Aorta (tissue), 5 donors: ENCODE data around the gene BBS4. TPM values are rescaled to one million over a fixed set of nuclear protein-coding genes. Genes with fewer than 3 reads are reported as not detected.
A peak's percentile ranks its signal among the peaks of the same experiment; 100 is the strongest.

Experiments
- ATAC-seq: fragments of 200-7000 bp; cut with Tn5 transposase; one replicate; pipeline ENCODE4 v1.9.1; 2022; ENCODE audit warnings: moderate library complexity; ENCODE audit not compliant: low FRiP score
- DNase-seq, 2 donors: peaks; one replicate each; pipeline ENCODE4 v3.0.0-alpha.2; 2020
- H3K27ac ChIP-seq, 2 donors: one replicate each; pipeline ENCODE4 v1.5.1; 2013; ENCODE audit warnings: low read length in 2 of 2, mild to moderate bottlenecking in 2 of 2, moderate library complexity in 2 of 2, control low read depth in 1 of 2, inconsistent platforms in 1 of 2, low read depth in 1 of 2
- H3K27me3 ChIP-seq, 2 donors: one replicate each; pipeline ENCODE4 v1.6.1; 2013; ENCODE audit warnings: control low read depth in 1 of 2, low read length in 1 of 2, mild to moderate bottlenecking in 1 of 2, moderate library complexity in 1 of 2; ENCODE audit not compliant: insufficient read depth in 2 of 2, control insufficient read depth in 1 of 2
- H3K36me3 ChIP-seq, 2 donors: one replicate each; pipeline ENCODE4 v1.6.1; 2013; ENCODE audit warnings: control low read depth in 1 of 2, low read length in 1 of 2, mild to moderate bottlenecking in 1 of 2; ENCODE audit not compliant: insufficient read depth in 2 of 2, control insufficient read depth in 1 of 2
- H3K4me1 ChIP-seq, 2 donors: one replicate each; pipeline ENCODE4 v1.6.1; 2013; ENCODE audit warnings: low read length in 2 of 2, control low read depth in 1 of 2, mild to moderate bottlenecking in 1 of 2, moderate library complexity in 1 of 2; ENCODE audit not compliant: insufficient read depth in 2 of 2, control insufficient read depth in 1 of 2
- H3K4me3 ChIP-seq, 2 donors: one replicate each; pipeline ENCODE4 v1.5.1; 2013; ENCODE audit warnings: low read length in 2 of 2, control low read depth in 1 of 2, mild to moderate bottlenecking in 1 of 2
- H3K9me3 ChIP-seq: one replicate; pipeline ENCODE4 v1.6.1; 2013; ENCODE audit warnings: mild to moderate bottlenecking, low read length; ENCODE audit not compliant: control insufficient read depth
- WGBS, 2 donors: extraction: QIAGEN DNeasy Blood & Tissue Kit; methylation state at CpG; one replicate each; pipeline ENCODE4 v1.1.7; 2013; 5-methylcytosine and 5-hydroxymethylcytosine counted together
- intact Hi-C, 2 donors: fragments of 100-400 bp; cut with DNase I; formaldehyde crosslinking; loops; one replicate each; pipeline versions ENCODE4 v1.14.2 to v1.15.0; 2022
- polyA plus RNA-seq, 2 donors: library from polyadenylated mRNA; stranded (reverse); fragments of 200-250 nt; gene quantifications; one replicate each; pipeline ENCODE4 v1.2.3, GENCODE V29; 2013
- total RNA-seq, 2 donors: library from RNA; stranded (reverse); fragmentation: NEBNext Ultra II Directional; extraction: Animal tissue kit (Norgen Biotek cat#: 25700); gene quantifications; one replicate each; pipeline ENCODE4 v1.2.1, GENCODE V29; 2021
- donor health status: healthy with polysubstance abuse.
- donor health status: Bipolar disorder and iron deficiency.
- donor health status: DM: no; HTN: no; CAD: no.
- donor health status: DM: no; HTN: no; CAD: no.
- donor health status: DM: yes; HTN: yes; CAD: no.

BBS4 gene
- total and polyA plus RNA-seq, 4 donors, result 5.8 to 61.4 (median 21.5) TPM

- no peak overlapping the region for H3K27ac ChIP-seq
- peak overlapping the region; percentile 63 to 75 for H3K4me3 ChIP-seq
- no peak for DNase-seq
- H3K9me3 ChIP-seq, result no peaks in the 10 kb centered on the region
- intact Hi-C loops, result loop anchor here (10.0 kb wide), 2 partner anchors 462 to 492 kb away; no protein-coding TSS in a partner anchor
- ATAC-seq, result no peak
- H3K27me3 ChIP-seq, result no peaks in the 10 kb centered on the region
- peaks cover 0 to 3% of the 10 kb centered on the region in 2 donors for H3K4me1 ChIP-seq
- WGBS, 2 donors, result 27 to 30% methylated on average over 14 of the region's 14 CpGs
- no peaks in the 10 kb centered on the region for H3K36me3 ChIP-seq
Measured at GRCh38 chr15:72782274-72783003, 96.4 kb downstream of the BBS4 start.

GRCh38 chr15:72783004-72783639, 97.1 kb downstream of the BBS4 start:
- H3K9me3 ChIP-seq, result no peaks in the 10 kb centered on the region
- peak overlapping the region; percentile 26 to 85 for H3K27ac ChIP-seq
- intact Hi-C loops, result loop anchor here (10.0 kb wide), 2 partner anchors 462 to 492 kb away; no protein-coding TSS in a partner anchor
- peaks cover 0 to 3% of the 10 kb centered on the region in 2 donors for H3K4me1 ChIP-seq
- DNase-seq, result peak in 1 of 2 donors; percentile 56
- ATAC-seq, result peak; percentile 42
- 0 to 1% methylated on average over 30 to 52 of the region's 52 CpGs for WGBS, 2 donors
- H3K4me3 ChIP-seq, result peak overlapping the region; percentile 63 to 75
- H3K27me3 ChIP-seq, result no peaks in the 10 kb centered on the region
- H3K36me3 ChIP-seq, result no peaks in the 10 kb centered on the region

GRCh38 chr15:72783640-72784455, 97.8 kb downstream of the BBS4 start, which contains the start of gene ADPGK:
TSS of gene ADPGK (minus strand) at chr15:72783758. CDS start at chr15:72783691, 67 bp downstream.
- H3K36me3 ChIP-seq, result no peaks in the 10 kb centered on the region
- H3K27ac ChIP-seq, result peak within 1 kb of the TSS; percentile 85 to 97
- intact Hi-C loops, result loop anchor here (10.0 kb wide), 2 partner anchors 461 to 491 kb away; no protein-coding TSS in a partner anchor
- WGBS, 2 donors, result 0% methylated on average over 51 to 68 of the region's 68 CpGs
- no peaks in the 10 kb centered on the region for H3K9me3 ChIP-seq
- peak within 1 kb of the TSS; percentile 63 to 75 for H3K4me3 ChIP-seq
- peak; percentile 94 to 97 for DNase-seq
- no peaks in the 10 kb centered on the region for H3K27me3 ChIP-seq
- peaks cover 0 to 3% of the 10 kb centered on the region in 2 donors for H3K4me1 ChIP-seq
- peak; percentile 99 for ATAC-seq

- WGBS, 2 donors, result 39 to 40% methylated on average over 7 of the region's 7 CpGs
- peaks cover 0 to 3% of the 10 kb centered on the region in 2 donors for H3K4me1 ChIP-seq
- ATAC-seq, result no peak
Measured at GRCh38 chr15:72784456-72784876, 98.5 kb downstream of the BBS4 start.

GRCh38 chr15:72785432-72785831, 99.4 kb downstream of the BBS4 start:
- H3K9me3 ChIP-seq, result no peaks in the 10 kb centered on the region
- H3K27me3 ChIP-seq, result no peaks in the 10 kb centered on the region
- H3K27ac ChIP-seq, result peak overlapping the region in 1 of 2 donors; percentile 22
- no peak overlapping the region for H3K4me3 ChIP-seq
- no peaks in the 10 kb centered on the region for H3K36me3 ChIP-seq
- peaks cover 0 to 3% of the 10 kb centered on the region in 2 donors for H3K4me1 ChIP-seq
- intact Hi-C loops, result loop anchor here (10.0 kb wide), 2 partner anchors 459 to 489 kb away; no protein-coding TSS in a partner anchor
- DNase-seq, result no peak
- 78 to 85% methylated on average over 4 of the region's 4 CpGs for WGBS, 2 donors
- no peak for ATAC-seq

More at GRCh38 chr15:72784456-72784876, 98.5 kb downstream of the BBS4 start:
- Histone ChIP-seq H3K27me3 (no peaks in the 10 kb centered on the region), H3K4me3 (peak overlapping the region; percentile 42 to 75), H3K36me3 (no peaks in the 10 kb centered on the region), H3K27ac (peak overlapping the region; percentile 80 to 97), H3K9me3 (no peaks in the 10 kb centered on the region)
- intact Hi-C loops, result loop anchor here (10.0 kb wide), 2 partner anchors 460 to 490 kb away; no protein-coding TSS in a partner anchor
- no peak for DNase-seq

- Histone ChIP-seq H3K9me3 (no peaks in the 10 kb centered on the region), H3K4me1 (peaks cover 0 to 3% of the 10 kb centered on the region in 2 donors), H3K36me3 (no peaks in the 10 kb centered on the region), H3K27ac (no peak overlapping the region), H3K27me3 (no peaks in the 10 kb centered on the region), H3K4me3 (no peak overlapping the region)
- ATAC-seq (no peak), DNase-seq (no peak)
- 94 to 98% methylated on average over 2 of the region's 2 CpGs for WGBS, 2 donors
- intact Hi-C loops, result loop anchor here (10.0 kb wide), 2 partner anchors 459 to 489 kb away; no protein-coding TSS in a partner anchor
Measured at GRCh38 chr15:72785841-72786240, 99.8 kb downstream of the BBS4 start.

GRCh38 chr15:72786242-72786641, 100.2 kb downstream of the BBS4 start:
- ATAC-seq (no peak), DNase-seq (no peak)
- WGBS, 2 donors, result 97 to 98% methylated on average over 4 of the region's 4 CpGs
- no peaks in the 10 kb centered on the region for H3K27me3 ChIP-seq
- H3K4me3 ChIP-seq, result no peak overlapping the region
- H3K27ac ChIP-seq, result peak overlapping the region in 1 of 2 donors; percentile 48
- no peaks in the 10 kb centered on the region for H3K9me3 ChIP-seq
- H3K36me3 ChIP-seq, result no peaks in the 10 kb centered on the region
- intact Hi-C loops, result loop anchor here (10.0 kb wide), 2 partner anchors 459 to 489 kb away; no protein-coding TSS in a partner anchor
- peaks cover 0 to 3% of the 10 kb centered on the region in 2 donors for H3K4me1 ChIP-seq
